Endothelial cell (in vitro differentiated cells): Measurements from ENCODE around the gene TFDP1. TPM values are rescaled to one million over a fixed set of nuclear protein-coding genes. Genes with fewer than 3 reads are reported as not detected.

ENCODE experiments used
- DNase-seq: peaks from one replicate; pipeline ENCODE4 v3.0.0; 2021; ENCODE audit warnings: low spot score
- H3K27ac Mint-ChIP-seq: one replicate; pipeline ENCODE4 v1.8.0; 2021; ENCODE audit warnings: mixed read lengths, inconsistent platforms; ENCODE audit not compliant: unreplicated experiment
- H3K27me3 Mint-ChIP-seq: one replicate; pipeline ENCODE4 v1.8.0; 2021; ENCODE audit warnings: mild to moderate bottlenecking, moderate library complexity, mixed read lengths, inconsistent platforms; ENCODE audit not compliant: unreplicated experiment
- H3K36me3 Mint-ChIP-seq: one replicate; pipeline ENCODE4 v1.8.0; 2021; ENCODE audit warnings: mild to moderate bottlenecking, low read depth, mixed read lengths, inconsistent platforms; ENCODE audit not compliant: unreplicated experiment
- H3K4me1 Mint-ChIP-seq: one replicate; pipeline ENCODE4 v1.8.0; 2021; ENCODE audit warnings: mild to moderate bottlenecking, mixed read lengths, inconsistent platforms; ENCODE audit not compliant: unreplicated experiment
- H3K4me3 Mint-ChIP-seq: one replicate; pipeline ENCODE4 v1.8.0; 2021; ENCODE audit warnings: mild to moderate bottlenecking, mixed read lengths, inconsistent platforms; ENCODE audit not compliant: unreplicated experiment
- H3K9me3 Mint-ChIP-seq: one replicate; pipeline ENCODE4 v1.8.0; 2021; ENCODE audit warnings: mixed read lengths, inconsistent platforms; ENCODE audit not compliant: unreplicated experiment
- CTCF ChIP-seq: fragments of 200-600 bp; sonication (generic); IDR thresholded peaks from one replicate; pipeline ENCODE4 v1.5.0; 2021; ENCODE audit warnings: antibody characterized with exemption; ENCODE audit not compliant: unreplicated experiment
- total RNA-seq: library from RNA; stranded (reverse); fragmentation: NEBNext Ultra II Directional; extraction: Animal tissue kit (Norgen Biotek cat#: 25700); gene quantifications from one replicate; pipeline ENCODE4 v1.2.1, GENCODE V29; 2021; ENCODE audit not compliant: unreplicated experiment

Gene TFDP1
- total RNA-seq, 1 donor from 2014 or later, result 65.8 TPM

DNA sequence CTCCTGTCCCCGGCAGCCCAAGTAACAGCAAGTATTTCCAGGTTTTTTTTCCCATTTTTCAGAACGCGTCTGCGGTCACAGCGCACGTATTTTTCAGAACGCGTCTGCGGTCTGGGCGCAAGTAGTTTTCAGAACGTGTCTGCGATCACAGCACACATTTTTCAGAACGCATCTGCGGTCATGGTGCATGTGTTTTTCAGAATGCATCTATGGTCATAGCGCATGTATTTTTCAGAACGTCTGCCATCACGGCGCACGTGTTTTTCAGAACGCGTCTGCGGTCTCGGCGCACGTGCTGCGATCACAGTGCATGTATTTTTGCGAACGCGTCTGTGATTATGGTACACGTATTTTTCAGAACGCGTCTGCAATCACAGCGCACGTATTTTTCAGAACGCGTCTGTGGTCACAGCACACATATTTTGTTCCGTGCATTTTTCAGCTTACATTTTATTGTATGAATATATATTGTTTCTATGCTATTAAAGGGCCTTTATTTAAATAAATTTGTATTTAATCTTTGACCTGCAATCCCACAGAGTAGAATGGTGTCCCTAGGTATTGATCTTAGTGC, 53.7 kb downstream of the TFDP1 start:
- no peak for DNase-seq
- H3K4me1 Mint-ChIP-seq, result peaks cover 21% of the 10 kb centered on the region
- no peaks in the 10 kb centered on the region for H3K9me3 Mint-ChIP-seq
- peaks cover 5% of the 10 kb centered on the region for H3K27me3 Mint-ChIP-seq
- peak overlapping the region; percentile 51 for H3K4me3 Mint-ChIP-seq
- peaks cover 56% of the 10 kb centered on the region for H3K36me3 Mint-ChIP-seq
- no peak overlapping the region for H3K27ac Mint-ChIP-seq
- no peak for TF ChIP-seq CTCF

GRCh38 chr13:113638806-113639205, 54.3 kb downstream of the TFDP1 start:
- no peak for TF ChIP-seq CTCF
- H3K36me3 Mint-ChIP-seq, result peaks cover 51% of the 10 kb centered on the region
- H3K27ac Mint-ChIP-seq, result no peak overlapping the region
- no peak overlapping the region for H3K4me3 Mint-ChIP-seq
- H3K27me3 Mint-ChIP-seq, result peaks cover 5% of the 10 kb centered on the region
- H3K9me3 Mint-ChIP-seq, result no peaks in the 10 kb centered on the region
- H3K4me1 Mint-ChIP-seq, result peaks cover 15% of the 10 kb centered on the region
- no peak for DNase-seq

- DNase-seq, result no peak
- peaks cover 6% of the 10 kb centered on the region for H3K4me1 Mint-ChIP-seq
- H3K4me3 Mint-ChIP-seq, result no peak overlapping the region
- no peak overlapping the region for H3K27ac Mint-ChIP-seq
- no peaks in the 10 kb centered on the region for H3K9me3 Mint-ChIP-seq
- H3K27me3 Mint-ChIP-seq, result peaks cover 3% of the 10 kb centered on the region
- peaks cover 41% of the 10 kb centered on the region for H3K36me3 Mint-ChIP-seq
- no peak for TF ChIP-seq CTCF
These were observed 55.2 kb downstream of the TFDP1 start for GRCh38 chr13:113639616-113640262.

- no peak for DNase-seq
- Mint-ChIP-seq H3K27me3 (peaks cover 3% of the 10 kb centered on the region), H3K36me3 (peaks cover 33% of the 10 kb centered on the region), H3K27ac (no peak overlapping the region), H3K9me3 (no peaks in the 10 kb centered on the region), H3K4me1 (peaks cover 5% of the 10 kb centered on the region), H3K4me3 (no peak overlapping the region)
- no peak for TF ChIP-seq CTCF
These were observed 56.9 kb downstream of the TFDP1 start for GRCh38 chr13:113641426-113641825.

GRCh38 chr13:113642563-113642962, 58.0 kb downstream of the TFDP1 start:
- no peak for TF ChIP-seq CTCF
- Mint-ChIP-seq H3K27me3 (peaks cover under 1% of the 10 kb centered on the region), H3K4me1 (peaks cover 5% of the 10 kb centered on the region), H3K9me3 (no peaks in the 10 kb centered on the region), H3K4me3 (no peak overlapping the region), H3K27ac (no peak overlapping the region), H3K36me3 (peaks cover 30% of the 10 kb centered on the region)
- DNase-seq, result no peak
